SU-DHL-6 (cell line): ENCODE measurements around the gene ARHGAP35.

Experiments used
- EZH2phosphoT487 ChIP-seq: fragments of 200-600 bp; sonication (generic), shearing (Covaris generic); conservative IDR thresholded peaks from 2 replicates; pipeline ENCODE4 v1.6.1; 2018; ENCODE audit warnings: mild to moderate bottlenecking, antibody characterized with exemption, low read length, moderate library complexity, mixed read lengths
- TF ChIP-seq, protein P1 (sequence below): fragments of 200-600 bp; sonication (generic); IDR thresholded peaks from one replicate; pipeline ENCODE4 v1.5.1; 2017; ENCODE audit warnings: antibody characterized with exemption, mild to moderate bottlenecking, low read length, moderate library complexity; ENCODE audit not compliant: insufficient read depth, poor library complexity, severe bottlenecking

DNA sequence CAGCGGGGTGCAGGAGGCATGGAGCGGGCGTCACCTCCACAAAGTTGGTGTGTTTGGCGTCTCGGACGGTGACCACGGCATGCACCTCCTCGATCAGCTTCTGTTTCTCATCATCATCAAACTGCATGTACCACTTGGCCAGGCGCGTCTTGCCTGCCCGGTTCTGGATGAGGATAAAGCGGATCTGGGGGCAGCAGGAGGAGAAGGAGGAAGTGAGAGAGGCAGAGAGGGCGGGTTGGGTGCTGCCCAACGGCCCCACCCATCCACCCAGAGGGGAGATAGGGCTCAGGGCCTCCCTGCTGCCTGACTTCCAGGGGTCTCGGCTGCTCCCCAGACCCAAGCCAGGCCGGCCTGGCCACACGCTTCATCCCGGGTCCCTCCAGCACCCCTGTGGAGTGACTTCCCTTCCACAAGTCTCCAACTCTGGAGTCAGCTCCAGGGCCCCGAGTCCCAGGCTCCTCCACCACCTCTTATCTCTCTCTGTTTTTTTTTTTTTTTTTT lies 14.8 kb upstream of the ARHGAP35 start:
- TF ChIP-seq, protein P1, sequence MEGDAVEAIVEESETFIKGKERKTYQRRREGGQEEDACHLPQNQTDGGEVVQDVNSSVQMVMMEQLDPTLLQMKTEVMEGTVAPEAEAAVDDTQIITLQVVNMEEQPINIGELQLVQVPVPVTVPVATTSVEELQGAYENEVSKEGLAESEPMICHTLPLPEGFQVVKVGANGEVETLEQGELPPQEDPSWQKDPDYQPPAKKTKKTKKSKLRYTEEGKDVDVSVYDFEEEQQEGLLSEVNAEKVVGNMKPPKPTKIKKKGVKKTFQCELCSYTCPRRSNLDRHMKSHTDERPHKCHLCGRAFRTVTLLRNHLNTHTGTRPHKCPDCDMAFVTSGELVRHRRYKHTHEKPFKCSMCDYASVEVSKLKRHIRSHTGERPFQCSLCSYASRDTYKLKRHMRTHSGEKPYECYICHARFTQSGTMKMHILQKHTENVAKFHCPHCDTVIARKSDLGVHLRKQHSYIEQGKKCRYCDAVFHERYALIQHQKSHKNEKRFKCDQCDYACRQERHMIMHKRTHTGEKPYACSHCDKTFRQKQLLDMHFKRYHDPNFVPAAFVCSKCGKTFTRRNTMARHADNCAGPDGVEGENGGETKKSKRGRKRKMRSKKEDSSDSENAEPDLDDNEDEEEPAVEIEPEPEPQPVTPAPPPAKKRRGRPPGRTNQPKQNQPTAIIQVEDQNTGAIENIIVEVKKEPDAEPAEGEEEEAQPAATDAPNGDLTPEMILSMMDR: no peak
- no peak for TF ChIP-seq EZH2phosphoT487
